Neuronal stem cell (in vitro differentiated cells): Measurements from ENCODE around the gene MTPN.

Experiments used
- DNase-seq: peaks from one replicate; pipeline ENCODE4 v3.0.0-alpha.2; 2013; ENCODE audit warnings: low spot score
- H2AFZ ChIP-seq: one replicate; pipeline ENCODE4 v1.6.1; 2013; ENCODE audit warnings: mild to moderate bottlenecking, low read length, inconsistent platforms
- H2AK5ac ChIP-seq: 2 replicates; pipeline ENCODE4 v1.6.1; 2013; ENCODE audit warnings: low read depth, mild to moderate bottlenecking, inconsistent platforms, low read length, moderate library complexity, mixed read lengths
- H2BK120ac ChIP-seq: 2 replicates; pipeline ENCODE4 v1.6.1; 2013; ENCODE audit warnings: low read depth, mild to moderate bottlenecking, inconsistent platforms, low read length, moderate library complexity, mixed read lengths
- H2BK12ac ChIP-seq: one replicate; pipeline ENCODE4 v1.6.1; 2013; ENCODE audit warnings: low read length, inconsistent platforms
- H2BK15ac ChIP-seq: 2 replicates; pipeline ENCODE4 v1.6.1; 2013; ENCODE audit warnings: mild to moderate bottlenecking, low read length, inconsistent platforms, mixed read lengths
- H2BK5ac ChIP-seq: one replicate; pipeline ENCODE4 v1.6.1; 2013; ENCODE audit warnings: inconsistent platforms, mild to moderate bottlenecking, low read length, moderate library complexity
- H3K14ac ChIP-seq: one replicate; pipeline ENCODE4 v1.6.1; 2013; ENCODE audit warnings: low read length, inconsistent platforms
- H3K18ac ChIP-seq: 2 replicates; pipeline ENCODE4 v1.6.1; 2013; ENCODE audit warnings: low read length, inconsistent platforms
- H3K23ac ChIP-seq: 2 replicates; pipeline ENCODE4 v1.6.1; 2013; ENCODE audit warnings: low read depth, mild to moderate bottlenecking, mixed read lengths, low read length, inconsistent platforms; ENCODE audit not compliant: poor library complexity
- H3K27ac ChIP-seq: replicated peaks from 3 replicates; pipeline ENCODE4 v1.5.1; 2013; ENCODE audit warnings: low read length, inconsistent platforms
- H3K27me3 ChIP-seq, 3 experiments: 2 replicates each; pipeline ENCODE4 v1.6.1; 2013; ENCODE audit warnings: low read length in 3 of 3, mild to moderate bottlenecking in 2 of 3, inconsistent platforms in 1 of 3, low read depth in 1 of 3, mixed read lengths in 1 of 3, moderate library complexity in 1 of 3; ENCODE audit not compliant: control insufficient read depth in 3 of 3, insufficient read depth in 3 of 3
- H3K36me3 ChIP-seq, 2 donors: replicated peaks in 1 of 2; 2 replicates each; pipeline ENCODE4 v1.6.1; 2013; ENCODE audit warnings: low read length in 2 of 2; ENCODE audit not compliant: control insufficient read depth in 2 of 2, insufficient read depth in 2 of 2
- H3K4ac ChIP-seq: 2 replicates; pipeline ENCODE4 v1.6.1; 2013; ENCODE audit warnings: inconsistent platforms, mild to moderate bottlenecking, low read length, moderate library complexity
- H3K4me1 ChIP-seq, 2 donors: 1 replicate in 1 of 2; 2 replicates in 1 of 2; pipeline ENCODE4 v1.6.1; 2013; ENCODE audit warnings: low read length in 2 of 2, low read depth in 1 of 2; ENCODE audit not compliant: control insufficient read depth in 2 of 2, insufficient read depth in 1 of 2
- H3K4me2 ChIP-seq: one replicate; pipeline ENCODE4 v1.6.1; 2013; ENCODE audit warnings: mild to moderate bottlenecking, low read length, inconsistent platforms; ENCODE audit not compliant: insufficient read depth, poor library complexity, severe bottlenecking
- H3K4me3 ChIP-seq, 2 donors: 2 replicates each; pipeline ENCODE4 v1.5.1; 2013; ENCODE audit warnings: low read length in 2 of 2, mild to moderate bottlenecking in 2 of 2, inconsistent platforms in 1 of 2, moderate library complexity in 1 of 2
- H3K79me1 ChIP-seq: one replicate; pipeline ENCODE4 v1.6.1; 2013; ENCODE audit warnings: low read depth, mild to moderate bottlenecking, inconsistent platforms, low read length, moderate library complexity
- H3K9ac ChIP-seq: one replicate; pipeline ENCODE4 v1.6.1; 2013; ENCODE audit warnings: mild to moderate bottlenecking, low read depth, low read length, inconsistent platforms; ENCODE audit not compliant: poor library complexity
- H3K9me3 ChIP-seq, 2 donors: replicated peaks in 1 of 2; 2 replicates each; pipeline versions ENCODE3 to v1.6.1; 2013; ENCODE audit warnings: low read length in 2 of 2, mild to moderate bottlenecking in 2 of 2, inconsistent platforms in 1 of 2, low read depth in 1 of 2, mixed read lengths in 1 of 2, moderate library complexity in 1 of 2; ENCODE audit not compliant: control insufficient read depth in 2 of 2, insufficient read depth in 1 of 2
- H4K8ac ChIP-seq: one replicate; pipeline ENCODE4 v1.6.1; 2013; ENCODE audit warnings: low read depth, mild to moderate bottlenecking, inconsistent platforms, low read length, moderate library complexity
- H4K91ac ChIP-seq: one replicate; pipeline ENCODE4 v1.6.1; 2013; ENCODE audit warnings: low read length, low read depth, mild to moderate bottlenecking, inconsistent platforms; ENCODE audit not compliant: poor library complexity
- WGBS, 2 donors: extraction: QIAGEN DNeasy Blood & Tissue Kit; methylation state at CpG; one replicate each; pipeline ENCODE4 v1.1.7; 2013; ENCODE audit warnings: missing lambda C conversion rate in 2 of 2, mixed read lengths in 1 of 2; ENCODE audit not compliant: insufficient read length in 2 of 2, insufficient replicate concordance in 1 of 2; ENCODE audit errors: extremely low coverage in 2 of 2; 5-methylcytosine and 5-hydroxymethylcytosine counted together

The MTPN gene

GRCh38 chr7:135938086-135938485, 39.1 kb downstream of the MTPN start:
- Histone ChIP-seq H4K91ac (no peak overlapping the region), H2BK120ac (no peak overlapping the region), H2AFZ (no peak overlapping the region), H3K4me2 (no peak overlapping the region), H2BK5ac (no peak overlapping the region), H3K9me3 (no peaks in the 10 kb centered on the region), H3K36me3 (peaks cover 0 to under 1% of the 10 kb centered on the region in 2 donors), H3K27me3 (no peaks in the 10 kb centered on the region), H3K9ac (no peak overlapping the region), H3K18ac (no peak overlapping the region), H3K14ac (no peak overlapping the region), H2BK12ac (no peak overlapping the region), H2AK5ac (no peak overlapping the region), H3K4me1 (no peaks in the 10 kb centered on the region), H2BK15ac (no peak overlapping the region), H3K79me1 (no peaks in the 10 kb centered on the region), H3K4ac (no peak overlapping the region), H3K4me3 (no peak overlapping the region), H3K27ac (no peak overlapping the region), H3K23ac (no peak overlapping the region), H4K8ac (no peak overlapping the region)
- DNase-seq: no peak

GRCh38 chr7:135936497-135937217, 40.5 kb downstream of the MTPN start:
- Histone ChIP-seq H4K91ac (no peak overlapping the region), H2BK120ac (no peak overlapping the region), H3K79me1 (no peaks in the 10 kb centered on the region), H3K23ac (no peak overlapping the region), H2AK5ac (no peak overlapping the region), H3K4me1 (no peaks in the 10 kb centered on the region), H3K14ac (no peak overlapping the region), H2BK15ac (no peak overlapping the region), H3K9ac (no peak overlapping the region), H2BK12ac (no peak overlapping the region), H2AFZ (no peak overlapping the region), H4K8ac (no peak overlapping the region), H3K27ac (no peak overlapping the region), H3K9me3 (no peaks in the 10 kb centered on the region), H2BK5ac (no peak overlapping the region), H3K4me3 (no peak overlapping the region), H3K18ac (no peak overlapping the region), H3K4me2 (no peak overlapping the region), H3K36me3 (no peaks in the 10 kb centered on the region), H3K4ac (no peak overlapping the region), H3K27me3 (no peaks in the 10 kb centered on the region)
- DNase-seq: no peak
- no CpG with 5 or more reads among the region's 2 CpGs for WGBS, 2 donors

- Histone ChIP-seq H3K9me3 (no peaks in the 10 kb centered on the region), H3K4me2 (no peak overlapping the region), H3K9ac (no peak overlapping the region), H3K27me3 (no peaks in the 10 kb centered on the region), H3K27ac (no peak overlapping the region), H3K36me3 (peaks cover 0 to 2% of the 10 kb centered on the region in 2 donors), H2AFZ (no peak overlapping the region), H3K23ac (no peak overlapping the region), H2BK120ac (no peak overlapping the region), H2BK15ac (no peak overlapping the region), H3K4me1 (peaks cover 0 to 5% of the 10 kb centered on the region in 2 donors), H4K91ac (no peak overlapping the region), H2BK12ac (no peak overlapping the region), H4K8ac (no peak overlapping the region), H2AK5ac (no peak overlapping the region), H3K4me3 (no peak overlapping the region), H3K79me1 (no peaks in the 10 kb centered on the region), H3K18ac (no peak overlapping the region), H3K4ac (no peak overlapping the region), H3K14ac (no peak overlapping the region), H2BK5ac (no peak overlapping the region)
- WGBS, 2 donors: no CpG with 5 or more reads among the region's 2 CpGs
- no peak for DNase-seq
Measured at GRCh38 chr7:135934651-135935050, 42.5 kb downstream of the MTPN start.

GRCh38 chr7:135933509-135934188, 43.5 kb downstream of the MTPN start:
- H3K4me2 ChIP-seq: no peak overlapping the region
- H4K8ac ChIP-seq: no peak overlapping the region
- H3K4ac ChIP-seq: no peak overlapping the region
- no peak overlapping the region for H3K4me3 ChIP-seq
- H3K9me3 ChIP-seq: no peaks in the 10 kb centered on the region
- no peak for DNase-seq
- no peak overlapping the region for H2BK5ac ChIP-seq
- peaks cover 0 to 5% of the 10 kb centered on the region in 2 donors for H3K4me1 ChIP-seq
- no peak overlapping the region for H3K18ac ChIP-seq
- no peak overlapping the region for H2BK12ac ChIP-seq
- H3K27me3 ChIP-seq: no peaks in the 10 kb centered on the region
- no peak overlapping the region for H2BK15ac ChIP-seq
- H2AFZ ChIP-seq: no peak overlapping the region
- no peak overlapping the region for H3K27ac ChIP-seq
- no CpG with 5 or more reads among the region's 2 CpGs for WGBS, 2 donors
- no peak overlapping the region for H2BK120ac ChIP-seq
- H3K79me1 ChIP-seq: no peaks in the 10 kb centered on the region
- H3K9ac ChIP-seq: no peak overlapping the region
- H2AK5ac ChIP-seq: no peak overlapping the region
- no peak overlapping the region for H3K23ac ChIP-seq
- H4K91ac ChIP-seq: no peak overlapping the region
- peaks cover 0 to 12% of the 10 kb centered on the region in 2 donors for H3K36me3 ChIP-seq
- no peak overlapping the region for H3K14ac ChIP-seq
